Uterus (tissue), 4 donors: ENCODE results near the gene FPR2. TPM values are rescaled to one million over a fixed set of nuclear protein-coding genes. Genes with fewer than 3 reads are reported as not detected.
A peak's percentile ranks its signal among the peaks of the same experiment; 100 is the strongest.

Experiments
- DNase-seq, 2 donors: peaks; one replicate each; pipeline ENCODE4 v3.0.0-alpha.2; 2019 to 2020
- H3K27ac ChIP-seq, 2 donors: fragments of 200-600 bp; sonication (generic); 1 replicate in 1 of 2; 2 replicates in 1 of 2; pipeline ENCODE4 v1.5.1; 2016 to 2018
- H3K27me3 ChIP-seq, 2 donors: fragments of 200-600 bp; sonication (generic); one replicate each; pipeline ENCODE4 v1.5.1; 2018 to 2019; ENCODE audit warnings: control low read depth in 1 of 2
- H3K36me3 ChIP-seq, 2 donors: fragments of 200-600 bp; sonication (generic); one replicate each; pipeline ENCODE4 v1.5.1; 2019; ENCODE audit warnings: control low read depth in 1 of 2
- H3K4me1 ChIP-seq, 2 donors: fragments of 200-600 bp; sonication (generic); one replicate each; pipeline ENCODE4 v1.5.1; 2018 to 2019; ENCODE audit warnings: control low read depth in 1 of 2
- H3K4me3 ChIP-seq, 2 donors: fragments of 200-600 bp; sonication (generic); 1 replicate in 1 of 2; 2 replicates in 1 of 2; pipeline ENCODE4 v1.5.1; 2018 to 2019; ENCODE audit warnings: mild to moderate bottlenecking in 1 of 2
- H3K9me3 ChIP-seq, 2 donors: fragments of 200-600 bp; sonication (generic); one replicate each; pipeline ENCODE4 v1.5.1; 2019; ENCODE audit warnings: control low read depth in 1 of 2
- CTCF ChIP-seq, 4 experiments: fragments of 200-600 bp in 2 of 4; fragments of 450-650 bp in 2 of 4; sonication (generic) in 2 of 4; IDR thresholded peaks; one replicate each; pipeline ENCODE4 v1.5.1; 2016 to 2019; ENCODE audit warnings: antibody characterized with exemption in 4 of 4, mild to moderate bottlenecking in 2 of 4, moderate library complexity in 1 of 4
- POLR2A ChIP-seq, 2 donors: fragments of 450-650 bp; IDR thresholded peaks; one replicate each; pipeline ENCODE4 v1.6.1; 2016; ENCODE audit warnings: antibody characterized with exemption in 2 of 2, mild to moderate bottlenecking in 1 of 2, moderate library complexity in 1 of 2
- intact Hi-C: fragments of 100-400 bp; cut with DNase I; formaldehyde crosslinking; loops from one replicate; pipeline ENCODE4 v1.15.1; 2023; ENCODE audit warnings: low total_unique reads
- total RNA-seq, 4 donors: library from RNA; depleted of rRNA in 3 of 4; stranded (reverse); fragments of >200 nt in 3 of 4; gene quantifications; one replicate each; pipeline versions ENCODE4 v1.1.0 to v1.2.4, GENCODE V29; 2014 to 2023
- donor health status: DM: yes; HTN: yes; CAD: no.

FPR2 gene
- total RNA-seq, 4 donors from 2014 or later = 0.58 to 0.76 TPM; not detected in 2

GRCh38 chr19:51714848-51715247 is 46.1 kb upstream of the FPR2 start:
- H3K4me3 ChIP-seq = no peak overlapping the region
- H3K27me3 ChIP-seq = peaks cover 5 to 6% of the 10 kb centered on the region in 2 donors
- DNase-seq = no peak
- no peak overlapping the region for H3K27ac ChIP-seq
- no peaks in the 10 kb centered on the region for H3K9me3 ChIP-seq
- intact Hi-C loops = no loop called here
- peaks cover 0 to 6% of the 10 kb centered on the region in 2 donors for H3K4me1 ChIP-seq
- no peaks in the 10 kb centered on the region for H3K36me3 ChIP-seq
- TF ChIP-seq CTCF (IDR thresholded peaks at IDR 0.05) (no peak), POLR2A (IDR thresholded peaks at IDR 0.05) (no peak)

GRCh38 chr19:51715850-51716249 is 45.1 kb upstream of the FPR2 start:
- no peak overlapping the region for H3K27ac ChIP-seq
- no peaks in the 10 kb centered on the region for H3K9me3 ChIP-seq
- DNase-seq = no peak
- peaks cover 5 to 6% of the 10 kb centered on the region in 2 donors for H3K27me3 ChIP-seq
- intact Hi-C loops = no loop called here
- no peak overlapping the region for H3K4me3 ChIP-seq
- peaks cover 0 to 6% of the 10 kb centered on the region in 2 donors for H3K4me1 ChIP-seq
- TF ChIP-seq POLR2A (IDR thresholded peaks at IDR 0.05) = no peak
- no peak for TF ChIP-seq CTCF (IDR thresholded peaks at IDR 0.05)
- H3K36me3 ChIP-seq = no peaks in the 10 kb centered on the region

GRCh38 chr19:51716925-51717324 is 44.1 kb upstream of the FPR2 start:
- TF ChIP-seq POLR2A (IDR thresholded peaks at IDR 0.05) (no peak), CTCF (IDR thresholded peaks at IDR 0.05) (no peak)
- intact Hi-C loops = no loop called here
- no peaks in the 10 kb centered on the region for H3K9me3 ChIP-seq
- peaks cover 6 to 13% of the 10 kb centered on the region in 2 donors for H3K27me3 ChIP-seq
- no peak overlapping the region for H3K27ac ChIP-seq
- no peaks in the 10 kb centered on the region for H3K36me3 ChIP-seq
- peaks cover 0 to 6% of the 10 kb centered on the region in 2 donors for H3K4me1 ChIP-seq
- H3K4me3 ChIP-seq = no peak overlapping the region
- DNase-seq = no peak

GRCh38 chr19:51719251-51719988 is 41.6 kb upstream of the FPR2 start:
- peaks cover 6 to 20% of the 10 kb centered on the region in 2 donors for H3K27me3 ChIP-seq
- H3K9me3 ChIP-seq = no peaks in the 10 kb centered on the region
- no peaks in the 10 kb centered on the region for H3K36me3 ChIP-seq
- no peak for TF ChIP-seq POLR2A (IDR thresholded peaks at IDR 0.05)
- no peak for TF ChIP-seq CTCF (IDR thresholded peaks at IDR 0.05)
- intact Hi-C loops = no loop called here
- no peak overlapping the region for H3K27ac ChIP-seq
- peaks cover 0 to 6% of the 10 kb centered on the region in 2 donors for H3K4me1 ChIP-seq
- no peak for DNase-seq
- peak overlapping the region in 1 of 2 donors; percentile 14 for H3K4me3 ChIP-seq

GRCh38 chr19:51721905-51722304 is 39.1 kb upstream of the FPR2 start:
- H3K36me3 ChIP-seq = no peaks in the 10 kb centered on the region
- peaks cover 6 to 20% of the 10 kb centered on the region in 2 donors for H3K27me3 ChIP-seq
- intact Hi-C loops = no loop called here
- no peak for TF ChIP-seq POLR2A (IDR thresholded peaks at IDR 0.05)
- no peak for TF ChIP-seq CTCF (IDR thresholded peaks at IDR 0.05)
- no peaks in the 10 kb centered on the region for H3K9me3 ChIP-seq
- no peak overlapping the region for H3K4me3 ChIP-seq
- no peak for DNase-seq
- H3K27ac ChIP-seq = no peak overlapping the region
- H3K4me1 ChIP-seq = peaks cover 0 to 6% of the 10 kb centered on the region in 2 donors
